ENCODE data around the gene CST8. TPM values are rescaled to one million over a fixed set of nuclear protein-coding genes. Genes with fewer than 3 reads are reported as not detected.

The CST8 gene
- total RNA-seq, 2 experiments from 2014 or later: not detected

DNA sequence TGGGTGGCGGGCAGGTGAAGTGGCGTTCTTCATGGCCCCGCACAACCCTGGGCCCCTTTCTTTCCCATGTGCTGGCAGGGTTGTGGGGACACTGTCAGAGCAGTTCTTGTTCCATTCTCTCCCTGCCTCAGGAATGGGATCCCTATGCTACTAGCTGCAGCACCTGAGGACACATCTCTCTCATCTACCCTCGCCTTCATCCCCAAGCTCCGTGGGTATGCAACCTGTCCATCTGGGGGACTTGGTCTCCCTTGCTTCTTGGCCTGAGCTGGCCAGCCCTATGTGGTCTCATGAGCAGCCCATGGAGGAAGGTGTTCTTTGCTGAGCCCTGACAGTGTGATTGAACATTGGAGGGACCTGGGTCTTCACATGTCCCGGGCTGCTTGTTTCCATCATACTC, 53.2 kb downstream of the CST8 start:
- no TSS peak for BruUV-seq (replicated peaks)
- intact Hi-C loops (cut with micrococcal nuclease; ENCODE audit: unreplicated experiment): no loop called here
- DNase-seq (ENCODE audit: low spot score): no peak
- no peak for TF ChIP-seq EZH2phosphoT487 (IDR thresholded peaks at IDR 0.05; ENCODE audit: borderline replicate concordance, low read depth, low read length)
- no peak for TF ChIP-seq CTCF (conservative IDR thresholded peaks at IDR 0.05; ENCODE audit: low read length)
- no peaks in the 10 kb centered on the region for H4K20me1 ChIP-seq (ENCODE audit: insufficient read depth, low read length)
- H2AFZ ChIP-seq (ENCODE audit: low read length): no peak overlapping the region
- ChIA-PET CTCF (ENCODE audit: unreplicated experiment) (no interaction called here), POLR2A (interaction anchor here (0.6 kb wide), 1 partner anchor 13 kb away, joined by 3 read pairs; no protein-coding TSS in a partner anchor)
- H3K4me2 ChIP-seq (ENCODE audit: low read length): no peak overlapping the region
- H3K9me2 ChIP-seq (ENCODE audit: insufficient read depth, low read length): no peaks in the 10 kb centered on the region
- no peaks in the 10 kb centered on the region for H3K36me3 ChIP-seq (ENCODE audit: insufficient read depth, low read length)
- no peaks in the 10 kb centered on the region for H3K9me3 ChIP-seq (ENCODE audit: low read length)
- H3K4me3 ChIP-seq (ENCODE audit: low read depth, low read length, poor library complexity, severe bottlenecking): no peak overlapping the region
- H3K79me2 ChIP-seq (ENCODE audit: insufficient read depth, low read depth, low read length): no peaks in the 10 kb centered on the region
- no peaks in the 10 kb centered on the region for H3K4me1 ChIP-seq (ENCODE audit: insufficient read depth, low read length, poor library complexity, severe bottlenecking)
- H3K27ac ChIP-seq (ENCODE audit: low read depth, low read length, poor library complexity, severe bottlenecking): no peak overlapping the region

Small RNAs within 50 kb of the gene (small RNA-seq; reads per million reads assigned to genes)
- gene RF00019: not detected

Other genes starting within 250 kb of the CST8 start
- gene NXT1, start 140.3 kb upstream of the CST8 start, total RNA-seq (2014; rRNA removed; shearing (Covaris generic)): 71.6 and 76.5 TPM in 2 replicates
- 33.7 and 33.9 TPM in 2 replicates for gene NXT1, start 140.3 kb upstream of the CST8 start, total RNA-seq (2022)
- gene GZF1, start 128.9 kb upstream of the CST8 start, total RNA-seq (2014; rRNA removed; shearing (Covaris generic)): 9.3 and 17.7 TPM in 2 replicates
- gene GZF1, start 128.9 kb upstream of the CST8 start, total RNA-seq (2022): 17.1 and 20.1 TPM in 2 replicates
- 9.3 and 12.5 TPM in 2 replicates for gene NAPB, start 69.6 kb upstream of the CST8 start, total RNA-seq (2014; rRNA removed; shearing (Covaris generic))
- gene NAPB, start 69.6 kb upstream of the CST8 start, total RNA-seq (2022): 11.4 and 12.1 TPM in 2 replicates
- not detected in 2 replicates for gene CSTL1, start 51.4 kb upstream of the CST8 start, total RNA-seq (2014; rRNA removed; shearing (Covaris generic))
- not detected in 2 replicates for gene CSTL1, start 51.4 kb upstream of the CST8 start, total RNA-seq (2022)
- gene CST11, start 38.2 kb upstream of the CST8 start, total RNA-seq (2014; rRNA removed; shearing (Covaris generic)): not detected in 2 replicates
- gene CST11, start 38.2 kb upstream of the CST8 start, total RNA-seq (2022): not detected in 2 replicates
- gene CST9L, start 77.4 kb downstream of the CST8 start, total RNA-seq (2014; rRNA removed; shearing (Covaris generic)): not detected in 2 replicates
- gene CST9L, start 77.4 kb downstream of the CST8 start, total RNA-seq (2022): not detected in 2 replicates
- gene CST9, start 114.8 kb downstream of the CST8 start, total RNA-seq (2014; rRNA removed; shearing (Covaris generic)): not detected in 2 replicates
- gene CST9, start 114.8 kb downstream of the CST8 start, total RNA-seq (2022): not detected in 2 replicates
- gene CST3, start 146.8 kb downstream of the CST8 start, total RNA-seq (2014; rRNA removed; shearing (Covaris generic)): not detected in 2 replicates
- not detected in 2 replicates for gene CST3, start 146.8 kb downstream of the CST8 start, total RNA-seq (2022)
- not detected in 2 replicates for gene CST4, start 197.9 kb downstream of the CST8 start, total RNA-seq (2014; rRNA removed; shearing (Covaris generic))
- not detected in 2 replicates for gene CST4, start 197.9 kb downstream of the CST8 start, total RNA-seq (2022)